ENCODE results near the gene ALG14. TPM values are rescaled to one million over a fixed set of nuclear protein-coding genes. Genes with fewer than 3 reads are reported as not detected.

Gene ALG14
- total and polyA plus RNA-seq, 10 of the 15 experiments (the other 5 are each of a cell fraction or from before 2014, with no cell fraction given): 2.6 to 19.2 (median 7.5) TPM

- BruUV-seq (replicated peaks): no TSS peak
- intact Hi-C loops (cut with micrococcal nuclease; ENCODE audit: unreplicated experiment): no loop called here
- H3K9ac ChIP-seq (ENCODE audit: control insufficient read depth, insufficient read depth, low read length): no peak overlapping the region
These were observed 14.3 kb upstream of the ALG14 start for GRCh38 chr1:95086949-95087533.

More at GRCh38 chr1:95086949-95087533, 14.3 kb upstream of the ALG14 start:
- Histone ChIP-seq H3K4me1 (ENCODE audit: control insufficient read depth, insufficient read depth, low read length) (no peaks in the 10 kb centered on the region), H3K27me3 (replicated peaks in 1 of 2; ENCODE audit: control insufficient read depth in 2 of 2, insufficient read depth in 2 of 2, low read length in 1 of 2) (no peaks in the 10 kb centered on the region; a peak in 1 of 4 replicates), H3K79me2 (ENCODE audit: control insufficient read depth, insufficient read depth, low read length) (no peaks in the 10 kb centered on the region), H3K36me3 (ENCODE audit: control insufficient read depth in 2 of 2, insufficient read depth in 2 of 2, low read length in 1 of 2) (no peaks in the 10 kb centered on the region), H3K4me2 (ENCODE audit: control insufficient read depth, insufficient read depth) (no peak overlapping the region), H2AFZ (ENCODE audit: control insufficient read depth, low read depth, low read length) (no peak overlapping the region), H3K9me3 (replicated peaks; ENCODE audit: control insufficient read depth, insufficient read depth, low read length) (no peaks in the 10 kb centered on the region), H4K20me1 (ENCODE audit: control insufficient read depth, insufficient read depth) (no peaks in the 10 kb centered on the region), H3K27ac (ENCODE audit: control insufficient read depth, insufficient read depth) (no peak overlapping the region), H3K4me3 (no peak overlapping the region)
- no peak for TF ChIP-seq NR2C2 (IDR thresholded peaks at IDR 0.05; ENCODE audit: borderline replicate concordance, control insufficient read depth, insufficient read length, low read depth)
- TF ChIP-seq JUNB (IDR thresholded peaks at IDR 0.05): no peak
- no peak for TF ChIP-seq MTA3 (IDR thresholded peaks at IDR 0.05; ENCODE audit: borderline replicate concordance, low read length)
- no peak for TF ChIP-seq LARP7 (IDR thresholded peaks at IDR 0.05)
- no peak for TF ChIP-seq CREB1 (IDR thresholded peaks at IDR 0.05; ENCODE audit: low read depth)
- TF ChIP-seq SIX5 (IDR thresholded peaks at IDR 0.05; ENCODE audit: low read depth, low read length, severe bottlenecking): no peak
- no peak for TF ChIP-seq SREBF2 (IDR thresholded peaks at IDR 0.05; ENCODE audit: low read length)
- no peak for TF ChIP-seq ATF2 (IDR thresholded peaks at IDR 0.05; ENCODE audit: low read length)
- ATAC-seq: peak; percentile 78
- POLR2A ChIA-PET: interaction anchor here (0.6 kb wide), 1 partner anchor 24 kb away, joined by 6 read pairs; no protein-coding TSS in a partner anchor
- no peak for FAIRE-seq
- under 1% methylated on average over 5 of the region's 5 CpGs for WGBS (ENCODE audit: insufficient coverage, insufficient replicate concordance, low lambda C conversion rate, missing lambda C conversion rate)
- in situ Hi-C loops (cut with MboI): no loop called here
- SMC1A ChIA-PET (ENCODE audit: uncharacterized antibody, unreplicated experiment): interaction anchor here (0.7 kb wide), 1 partner anchor 13 kb away, joined by 4 read pairs; no protein-coding TSS in a partner anchor
- CTCF ChIA-PET: interaction anchor here (0.6 kb wide), 1 partner anchor 31 kb away, joined by 3 read pairs; no protein-coding TSS in a partner anchor
- RAD21 ChIA-PET (ENCODE audit: unreplicated experiment): interaction anchor here (2.3 kb wide), 1 partner anchor 147 kb away, joined by 10 read pairs; the partner anchor contains the start of gene RWDD3
- no peak for DNase-seq (ENCODE audit: low read depth, low spot score)
